Measurements from ENCODE around the gene UBE2H. TPM values are rescaled to one million over a fixed set of nuclear protein-coding genes. Genes with fewer than 3 reads are reported as not detected.

The UBE2H gene
- total RNA-seq, 2 donors from 2014 or later = 30.0 to 35.5 TPM

DNA sequence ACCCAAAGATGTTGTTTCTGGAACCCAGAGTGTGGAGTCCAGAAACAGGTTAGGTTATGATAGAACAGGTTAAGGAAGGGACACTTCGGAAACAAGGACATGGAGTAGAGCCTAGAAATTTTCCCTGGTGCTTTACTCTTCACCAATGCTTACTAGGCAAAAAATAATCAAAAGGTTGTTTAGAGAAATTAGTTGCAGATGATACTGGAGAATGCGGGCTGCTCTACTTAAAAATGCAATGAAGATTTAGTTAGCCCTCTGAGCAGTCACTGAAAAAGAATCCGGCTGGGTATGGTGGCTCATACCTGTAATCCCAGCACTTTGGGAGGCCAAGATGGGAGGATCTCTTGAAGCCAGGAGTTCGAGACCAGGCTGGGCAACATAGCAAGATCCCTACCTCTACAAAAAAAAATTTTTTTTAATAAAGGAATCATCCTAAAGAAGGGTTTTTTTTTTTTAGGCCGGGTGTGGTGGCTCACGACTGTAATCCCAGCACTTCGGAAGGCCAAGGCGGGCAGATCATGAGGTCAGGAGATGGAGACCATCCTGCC is 3.3 kb upstream of the UBE2H start:
- Mint-ChIP-seq H3K36me3 (peaks cover 10 to 11% of the 10 kb centered on the region in 2 donors), H3K9me3 (no peaks in the 10 kb centered on the region), H3K27ac (no peak overlapping the region)
- no peak for DNase-seq (ENCODE audit: low spot score in 2 of 2)
- no peak for ATAC-seq

GRCh38 chr7:129952086-129952652 is 591 bp downstream of the UBE2H start:
- Mint-ChIP-seq H3K36me3 (peaks cover 10 to 11% of the 10 kb centered on the region in 2 donors), H3K9me3 (no peaks in the 10 kb centered on the region), H3K27ac (peak overlapping the region in 1 of 2 donors; percentile 99)
- DNase-seq (ENCODE audit: low spot score in 2 of 2) = peak in 1 of 2 donors; percentile 43
- ATAC-seq = peak; percentile 4 to 33

- DNase-seq (ENCODE audit: low spot score in 2 of 2) = peak in 1 of 2 donors; percentile 10
- no peak for ATAC-seq
- no peaks in the 10 kb centered on the region for H3K9me3 Mint-ChIP-seq
Observed at GRCh38 chr7:129951226-129952085, 1.3 kb downstream of the UBE2H start.

GRCh38 chr7:129950933-129951225 is 1.9 kb downstream of the UBE2H start:
- no peak for ATAC-seq
- no peak overlapping the region for H3K27ac Mint-ChIP-seq
- no peaks in the 10 kb centered on the region for H3K9me3 Mint-ChIP-seq
- H3K36me3 Mint-ChIP-seq = peaks cover 10 to 11% of the 10 kb centered on the region in 2 donors
- DNase-seq (ENCODE audit: low spot score in 2 of 2) = no peak

More at GRCh38 chr7:129951226-129952085, 1.3 kb downstream of the UBE2H start:
- peaks cover 10 to 11% of the 10 kb centered on the region in 2 donors for H3K36me3 Mint-ChIP-seq
- H3K27ac Mint-ChIP-seq = peak overlapping the region in 1 of 2 donors; percentile 99

- peak in 1 of 2 donors; percentile 51 for ATAC-seq
- peaks cover 10 to 11% of the 10 kb centered on the region in 2 donors for H3K36me3 Mint-ChIP-seq
Observed at GRCh38 chr7:129950191-129950932, 2.4 kb downstream of the UBE2H start.

DNA sequence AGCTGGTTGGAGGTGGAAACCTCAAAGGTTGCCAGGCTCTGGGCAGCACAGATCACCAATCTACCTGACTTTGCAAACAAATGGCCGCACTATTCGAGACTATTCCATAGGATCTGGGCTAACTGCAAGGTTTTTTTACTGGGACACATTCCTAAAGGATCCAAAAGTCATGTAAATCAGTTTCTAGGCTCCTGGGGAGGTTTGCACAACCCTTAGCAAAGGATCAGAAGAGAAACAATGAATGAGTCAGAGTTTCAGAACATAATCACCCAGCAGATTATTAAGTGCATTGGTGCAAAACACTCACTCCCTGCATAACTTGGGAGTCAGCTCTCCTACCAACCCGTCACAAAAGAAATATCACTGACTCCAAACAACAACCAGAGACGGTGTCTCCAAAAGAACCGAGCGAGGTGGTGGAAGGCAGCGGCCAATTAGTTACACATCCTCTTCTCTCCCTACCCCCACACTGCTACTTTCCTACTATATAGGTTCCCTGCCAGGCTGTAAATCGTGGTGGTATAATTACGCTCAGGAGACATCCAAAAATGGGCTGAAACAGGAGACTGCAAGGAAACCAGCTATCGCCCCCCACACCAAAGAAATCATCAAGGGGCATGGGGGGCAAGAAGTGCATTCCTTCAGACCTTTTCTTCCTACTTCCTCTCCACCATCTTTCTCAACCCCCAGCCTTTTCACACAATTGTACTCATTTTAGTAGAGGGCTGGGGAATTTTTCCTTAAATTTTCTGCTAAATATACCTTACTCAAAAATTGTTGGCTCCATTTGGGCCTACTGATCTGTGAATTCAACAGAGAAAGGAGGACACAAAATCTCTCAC is 3.2 kb downstream of the UBE2H start:
- DNase-seq (ENCODE audit: low spot score in 2 of 2) (peak in 1 of 2 donors; percentile 40), ATAC-seq (peak; percentile 59 to 65)
- Mint-ChIP-seq H3K9me3 (peaks cover 0 to 5% of the 10 kb centered on the region in 2 donors), H3K27ac (no peak overlapping the region), H3K36me3 (peaks cover 10 to 11% of the 10 kb centered on the region in 2 donors)

More at GRCh38 chr7:129950191-129950932, 2.4 kb downstream of the UBE2H start:
- DNase-seq (ENCODE audit: low spot score in 2 of 2) = peak in 1 of 2 donors; percentile 18
- H3K27ac Mint-ChIP-seq = no peak overlapping the region
- no peaks in the 10 kb centered on the region for H3K9me3 Mint-ChIP-seq

DNA sequence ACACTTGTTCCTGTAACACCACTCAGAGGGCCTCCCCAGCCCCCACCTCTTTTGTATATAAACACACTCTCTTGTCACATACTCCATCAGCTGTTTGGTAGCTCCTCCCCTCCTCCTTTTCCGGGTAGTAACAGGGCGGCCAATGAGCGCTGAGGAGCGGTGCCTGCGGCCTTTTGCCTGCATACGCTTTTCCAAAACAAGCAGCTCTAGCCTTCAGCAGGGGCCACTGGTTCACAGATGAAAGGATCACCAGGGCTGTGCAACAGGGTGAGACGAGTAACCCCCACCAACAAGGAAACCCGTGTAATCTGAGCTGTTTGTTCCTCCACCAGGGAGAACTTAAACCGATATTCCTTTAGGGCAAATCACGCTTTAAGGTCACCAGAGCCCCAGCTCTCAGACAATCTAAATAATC is 3.9 kb downstream of the UBE2H start:
- H3K27ac Mint-ChIP-seq = no peak overlapping the region
- H3K9me3 Mint-ChIP-seq = peaks cover 0 to 5% of the 10 kb centered on the region in 2 donors
- ATAC-seq = peak; percentile 66 to 67
- peak; percentile 71 to 77 for DNase-seq (ENCODE audit: low spot score in 2 of 2)
- H3K36me3 Mint-ChIP-seq = peaks cover 10 to 11% of the 10 kb centered on the region in 2 donors

- H3K9me3 Mint-ChIP-seq = peaks cover 0 to 5% of the 10 kb centered on the region in 2 donors
- peaks cover 10 to 11% of the 10 kb centered on the region in 2 donors for H3K36me3 Mint-ChIP-seq
- peak in 1 of 2 donors; percentile 3 for DNase-seq (ENCODE audit: low spot score in 2 of 2)
- ATAC-seq = no peak
- no peak overlapping the region for H3K27ac Mint-ChIP-seq
Observed at GRCh38 chr7:129948338-129948737, 4.4 kb downstream of the UBE2H start.

- ATAC-seq = no peak
- no peak overlapping the region for H3K27ac Mint-ChIP-seq
- DNase-seq (ENCODE audit: low spot score in 2 of 2) = peak in 1 of 2 donors; percentile 2
- H3K9me3 Mint-ChIP-seq = peaks cover 0 to 5% of the 10 kb centered on the region in 2 donors
- peaks cover 7 to 8% of the 10 kb centered on the region in 2 donors for H3K36me3 Mint-ChIP-seq
Observed at GRCh38 chr7:129947701-129948100, 5.1 kb downstream of the UBE2H start.

GRCh38 chr7:129947049-129947448 is 5.7 kb downstream of the UBE2H start:
- peaks cover 4 to 10% of the 10 kb centered on the region in 2 donors for H3K36me3 Mint-ChIP-seq
- no peak overlapping the region for H3K27ac Mint-ChIP-seq
- DNase-seq (ENCODE audit: low spot score in 2 of 2) (no peak), ATAC-seq (no peak)
- peaks cover 0 to 5% of the 10 kb centered on the region in 2 donors for H3K9me3 Mint-ChIP-seq

DNA sequence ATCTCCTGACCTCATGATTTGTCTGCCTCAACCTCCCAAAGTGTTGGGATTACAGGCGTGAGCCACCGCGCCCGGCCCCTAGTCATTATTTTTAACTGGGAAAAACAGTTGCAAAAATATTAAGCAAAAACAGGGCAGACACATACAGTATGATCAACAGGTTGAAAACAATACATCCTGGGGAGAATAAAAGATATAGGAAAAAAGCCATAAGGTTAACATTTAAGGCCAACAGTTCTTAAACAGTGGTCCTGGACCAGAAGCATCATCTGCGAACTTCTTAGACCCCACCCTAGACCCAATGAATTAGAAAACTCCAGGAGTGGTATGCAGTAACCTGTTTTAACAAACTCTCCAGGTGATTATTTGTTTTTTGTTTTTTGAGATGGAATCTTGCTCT is 6.5 kb downstream of the UBE2H start:
- ATAC-seq = no peak
- Mint-ChIP-seq H3K36me3 (peaks cover 0 to 5% of the 10 kb centered on the region in 2 donors), H3K27ac (no peak overlapping the region), H3K9me3 (peaks cover 0 to 5% of the 10 kb centered on the region in 2 donors)
- no peak for DNase-seq (ENCODE audit: low spot score in 2 of 2)

DNA sequence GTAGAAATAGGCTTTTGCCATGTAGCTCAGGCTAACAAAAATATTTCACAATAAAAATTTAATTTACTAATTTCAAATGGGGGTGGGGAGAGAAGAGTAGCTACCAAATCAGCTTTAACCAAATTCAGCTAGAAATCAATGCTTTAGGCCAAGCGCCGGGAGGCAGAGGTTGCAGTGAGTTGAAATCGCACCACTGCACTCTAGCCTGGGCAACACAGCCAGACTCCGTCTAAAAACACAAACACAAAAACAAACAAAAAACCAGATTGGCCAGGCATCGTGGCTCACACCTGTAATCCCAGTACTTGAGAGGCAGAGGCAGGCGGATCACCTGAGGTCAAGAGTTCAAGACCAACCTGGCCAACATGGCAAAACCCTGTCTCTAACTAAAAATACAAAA is 9.4 kb downstream of the UBE2H start:
- H3K9me3 Mint-ChIP-seq = peaks cover 0 to 5% of the 10 kb centered on the region in 2 donors
- peaks cover 0 to 5% of the 10 kb centered on the region in 2 donors for H3K36me3 Mint-ChIP-seq
- DNase-seq (ENCODE audit: low spot score in 2 of 2) (no peak), ATAC-seq (no peak)
- no peak overlapping the region for H3K27ac Mint-ChIP-seq

DNA sequence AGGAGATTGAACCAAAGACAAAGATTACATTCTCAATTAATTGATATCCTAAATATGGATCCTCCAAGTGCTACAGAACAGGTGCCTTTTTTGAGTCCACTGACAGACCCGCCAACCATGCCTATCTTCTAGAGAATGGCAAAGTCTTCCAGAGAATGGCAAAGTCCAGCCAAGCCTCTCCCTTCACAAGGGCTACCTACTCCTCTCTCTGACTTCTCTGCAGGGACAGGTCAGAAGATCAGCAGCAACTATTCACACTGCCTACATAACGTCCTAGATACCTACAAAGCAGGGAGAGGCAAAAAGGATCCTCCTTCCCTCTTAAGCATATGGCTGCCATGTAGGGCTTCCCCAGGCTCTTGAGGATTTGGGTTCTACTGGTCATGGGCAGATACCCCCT is 12.4 kb downstream of the UBE2H start:
- H3K27ac Mint-ChIP-seq = no peak overlapping the region
- peaks cover 0 to 5% of the 10 kb centered on the region in 2 donors for H3K36me3 Mint-ChIP-seq
- peaks cover 0 to 5% of the 10 kb centered on the region in 2 donors for H3K9me3 Mint-ChIP-seq
- DNase-seq (ENCODE audit: low spot score in 2 of 2) = no peak
- ATAC-seq = no peak

DNA sequence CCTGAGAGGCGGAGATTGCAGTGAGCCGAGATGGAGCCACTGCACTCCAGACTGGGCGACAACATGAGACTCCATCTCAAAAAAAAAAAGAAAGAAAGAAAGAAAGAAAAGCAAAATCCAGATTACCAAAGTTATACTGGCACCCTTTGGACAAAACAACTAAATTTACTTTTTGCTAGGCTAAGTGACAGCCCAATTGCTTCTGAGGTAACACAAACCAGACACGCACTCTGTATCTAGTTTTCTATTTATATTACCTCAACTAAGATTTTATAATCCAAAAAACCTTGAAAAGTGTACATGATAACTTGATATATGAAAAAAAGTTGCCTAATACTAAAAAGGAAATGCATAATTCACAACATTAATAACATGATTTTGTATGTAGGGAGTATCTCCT is 12.9 kb downstream of the UBE2H start:
- Mint-ChIP-seq H3K27ac (no peak overlapping the region), H3K9me3 (peaks cover 0 to 4% of the 10 kb centered on the region in 2 donors), H3K36me3 (peaks cover 0 to 5% of the 10 kb centered on the region in 2 donors)
- ATAC-seq (no peak), DNase-seq (ENCODE audit: low spot score in 2 of 2) (no peak)

GRCh38 chr7:129933627-129934026 is 19.1 kb downstream of the UBE2H start:
- Mint-ChIP-seq H3K9me3 (no peaks in the 10 kb centered on the region), H3K36me3 (no peaks in the 10 kb centered on the region), H3K27ac (no peak overlapping the region)
- ATAC-seq (no peak), DNase-seq (ENCODE audit: low spot score in 2 of 2) (no peak)

- ATAC-seq (peak; percentile 40 to 71), DNase-seq (ENCODE audit: low spot score in 2 of 2) (no peak)
- H3K36me3 Mint-ChIP-seq = no peaks in the 10 kb centered on the region
- no peak overlapping the region for H3K27ac Mint-ChIP-seq
- H3K9me3 Mint-ChIP-seq = no peaks in the 10 kb centered on the region
Observed at GRCh38 chr7:129926618-129927017, 26.1 kb downstream of the UBE2H start.
